Pancreas (tissue), 10 donors: ENCODE measurements around the gene PTPRD. TPM values are rescaled to one million over a fixed set of nuclear protein-coding genes. Genes with fewer than 3 reads are reported as not detected.

Experiments used
- ATAC-seq, 4 donors: fragments of 200-7000 bp; cut with Tn5 transposase; one replicate each; pipeline versions ENCODE4 v1.8.0 to v1.9.1; 2020; ENCODE audit warnings: mild to moderate bottlenecking in 4 of 4, moderate library complexity in 4 of 4
- DNase-seq, 6 donors: peaks; one replicate each; pipeline ENCODE4 v3.0.0-alpha.2; 2020
- FAIRE-seq: peaks from 2 replicates; lab custom pipeline; 2012; peaks lifted over from hg19 to GRCh38; lab: Jason Lieb, UNC
- H3K27ac ChIP-seq, 4 donors: fragments of 200-600 bp; sonication (generic); 1 replicate in 3 of 4; 2 replicates in 1 of 4; pipeline versions ENCODE4 v1.5.0 to v1.8.0; 2020
- H3K27me3 ChIP-seq, 4 donors: fragments of 200-600 bp; one replicate each; pipeline ENCODE4 v1.8.0; 2021
- H3K36me3 ChIP-seq, 3 donors: fragments of 200-600 bp; sonication (generic) in 1 of 3; one replicate each; pipeline versions ENCODE4 v1.5.0 to v1.8.0; 2020 to 2021
- H3K4me1 ChIP-seq, 3 donors: fragments of 200-600 bp; one replicate each; pipeline ENCODE4 v1.8.0; 2021
- H3K4me3 ChIP-seq, 4 donors: fragments of 200-600 bp; sonication (generic) in 2 of 4; one replicate each; pipeline versions ENCODE4 v1.5.0 to v1.8.0; 2020 to 2021
- H3K9me3 ChIP-seq, 4 donors: fragments of 200-600 bp; one replicate each; pipeline ENCODE4 v1.8.0; 2021
- CTCF ChIP-seq, 4 donors: fragments of 200-600 bp; sonication (generic) in 3 of 4; IDR thresholded peaks; one replicate each; pipeline versions ENCODE4 v1.5.0 to v1.8.0; 2021; ENCODE audit warnings: antibody characterized with exemption in 4 of 4
- WGBS, 2 donors: extraction: QIAGEN DNeasy Blood & Tissue Kit; methylation state at CpG; one replicate each; pipeline ENCODE4 v1.1.7; 2013; 5-methylcytosine and 5-hydroxymethylcytosine counted together
- intact Hi-C, 3 donors: fragments of 100-400 bp; cut with DNase I; formaldehyde crosslinking; loops; one replicate each; pipeline versions ENCODE4 v1.11.1 to v1.14.2; 2022
- polyA plus RNA-seq, 2 donors: library from polyadenylated mRNA; stranded (reverse); fragments of 200-250 nt; gene quantifications; one replicate each; pipeline ENCODE4 v1.2.3, GENCODE V29; 2013
- total RNA-seq, 6 donors: library from RNA; stranded (reverse); fragmentation: NEBNext Ultra II Directional in 4 of 6; extraction: Animal tissue kit (Norgen Biotek cat#: 25700) in 4 of 6; gene quantifications; one replicate each; pipeline versions ENCODE4 v1.2.1 to v1.2.4, GENCODE V29; 2021 to 2023
- donor health status: healthy with polysubstance abuse.
- donor health status: DM: no; HTN: no; CAD: no; lungs with moderate emphysema.
- donor health status: DM: no; HTN: no; CAD: no.
- donor health status: control.
- donor health status: control.
- donor health status: Bipolar disorder and iron deficiency.
- donor health status: DM: yes; HTN: yes; CAD: no.
- donor health status: DM: no; HTN: no; CAD: no.
- donor health status: DM: no; HTN: no; CAD: no.
- donor health status: DM: yes; HTN: yes; CAD: no.

Gene PTPRD
- total and polyA plus RNA-seq, 8 donors: 2.1 to 21.7 (median 5.1) TPM

GRCh38 chr9:8382266-8382665 lies 2230.5 kb downstream of the PTPRD start:
- Histone ChIP-seq H3K9me3 (no peaks in the 10 kb centered on the region), H3K27me3 (no peaks in the 10 kb centered on the region), H3K4me1 (peaks cover 6 to 17% (median 13%) of the 10 kb centered on the region in 3 donors), H3K36me3 (no peaks in the 10 kb centered on the region), H3K4me3 (no peak overlapping the region), H3K27ac (no peak overlapping the region)
- WGBS, 2 donors: 82 to 86% methylated on average over 1 of the region's 1 CpG
- FAIRE-seq (no peak), ATAC-seq (peak in 1 of 4 donors; percentile 31), DNase-seq (no peak)
- TF ChIP-seq CTCF (IDR thresholded peaks at IDR 0.05): no peak
- intact Hi-C loops: no loop called here

GRCh38 chr9:8381601-8382000 lies 2231.2 kb downstream of the PTPRD start:
- no peaks in the 10 kb centered on the region for H3K36me3 ChIP-seq
- H3K27ac ChIP-seq: no peak overlapping the region
- DNase-seq (no peak), FAIRE-seq (no peak), ATAC-seq (no peak)
- no peaks in the 10 kb centered on the region for H3K9me3 ChIP-seq
- H3K27me3 ChIP-seq: no peaks in the 10 kb centered on the region
- no peak for TF ChIP-seq CTCF (IDR thresholded peaks at IDR 0.05)
- 89 to 93% methylated on average over 3 of the region's 3 CpGs for whole genome bisulfite sequencing, 2 donors
- H3K4me1 ChIP-seq: peaks cover 6 to 17% (median 13%) of the 10 kb centered on the region in 3 donors
- intact Hi-C loops: no loop called here
- H3K4me3 ChIP-seq: no peak overlapping the region

DNA sequence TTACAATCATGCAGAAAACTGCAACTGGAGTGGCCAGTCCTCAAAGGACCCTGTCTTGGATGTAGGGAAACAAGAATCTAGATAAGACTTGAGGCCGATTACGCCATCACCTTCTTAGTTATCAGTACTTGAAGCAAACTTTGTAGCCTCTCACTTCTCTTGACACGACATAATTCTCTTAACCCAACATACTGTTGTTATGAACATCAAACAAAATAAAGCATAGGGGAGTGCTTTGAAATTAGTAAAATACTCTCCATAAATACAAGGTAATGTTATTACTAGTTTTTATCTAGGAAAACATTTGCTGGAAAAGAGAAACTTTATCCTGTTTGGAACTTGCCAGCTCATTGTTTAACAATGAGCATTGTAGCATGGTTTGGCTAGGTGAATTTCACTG lies 2238.3 kb downstream of the PTPRD start:
- Histone ChIP-seq H3K4me1 (no peaks in the 10 kb centered on the region), H3K27ac (no peak overlapping the region), H3K27me3 (no peaks in the 10 kb centered on the region), H3K36me3 (no peaks in the 10 kb centered on the region), H3K9me3 (no peaks in the 10 kb centered on the region), H3K4me3 (no peak overlapping the region)
- WGBS, 2 donors: 59 to 63% methylated on average over 3 of the region's 3 CpGs
- FAIRE-seq (no peak), ATAC-seq (no peak), DNase-seq (no peak)
- no peak for TF ChIP-seq CTCF (IDR thresholded peaks at IDR 0.05)
- intact Hi-C loops: no loop called here

- intact Hi-C loops: no loop called here
- TF ChIP-seq CTCF (IDR thresholded peaks at IDR 0.05): no peak
- H3K36me3 ChIP-seq: no peaks in the 10 kb centered on the region
- H3K27me3 ChIP-seq: no peaks in the 10 kb centered on the region
- no peaks in the 10 kb centered on the region for H3K4me1 ChIP-seq
- FAIRE-seq (no peak), ATAC-seq (no peak), DNase-seq (no peak)
- H3K4me3 ChIP-seq: no peak overlapping the region
- H3K27ac ChIP-seq: no peak overlapping the region
- H3K9me3 ChIP-seq: no peaks in the 10 kb centered on the region
- WGBS, 2 donors: 78 to 86% methylated on average over 2 of the region's 2 CpGs
Measured at GRCh38 chr9:8371686-8372085, 2241.1 kb downstream of the PTPRD start.

DNA sequence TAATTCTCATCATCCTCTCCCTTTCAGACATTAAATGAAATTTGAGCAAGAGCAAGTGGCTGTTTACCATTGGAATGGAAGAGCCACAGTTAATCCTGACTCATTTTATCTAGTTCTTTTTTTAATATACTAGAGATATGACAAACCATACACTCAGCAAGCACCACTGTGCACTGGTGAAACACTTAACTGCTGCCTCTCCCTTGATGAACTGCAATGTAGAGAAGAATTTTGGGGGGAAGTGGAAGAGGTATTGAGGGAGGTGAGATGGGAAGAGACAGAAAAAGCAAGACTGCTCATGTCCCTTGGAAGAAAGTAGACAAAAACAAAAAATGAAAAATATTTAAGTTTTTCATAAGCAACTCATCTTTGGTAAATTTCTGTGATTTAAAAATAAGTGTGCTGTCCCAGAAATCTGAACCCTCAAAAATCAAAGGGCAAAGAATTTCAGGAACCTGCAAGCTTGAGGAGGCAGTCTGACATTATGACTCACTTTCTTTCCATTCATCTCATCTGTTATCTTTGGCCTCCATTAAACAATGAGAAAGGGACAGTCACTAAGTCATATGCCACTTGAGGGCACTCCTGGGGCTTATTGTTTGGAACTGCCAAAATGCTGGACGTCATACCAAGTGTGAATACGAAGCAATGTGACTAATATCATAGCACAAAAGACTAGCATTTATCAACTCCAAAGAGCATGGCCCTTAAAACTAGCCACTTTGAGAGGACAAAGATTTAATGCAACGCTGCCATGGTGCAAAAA lies 2246.5 kb downstream of the PTPRD start:
- Histone ChIP-seq H3K27ac (no peak overlapping the region), H3K9me3 (no peaks in the 10 kb centered on the region), H3K36me3 (no peaks in the 10 kb centered on the region), H3K27me3 (no peaks in the 10 kb centered on the region), H3K4me3 (no peak overlapping the region), H3K4me1 (no peaks in the 10 kb centered on the region)
- WGBS, 2 donors: 81 to 91% methylated on average over 3 of the region's 3 CpGs
- intact Hi-C loops: no loop called here
- DNase-seq (no peak), ATAC-seq (peak in 1 of 4 donors; percentile 26), FAIRE-seq (no peak)
- no peak for TF ChIP-seq CTCF (IDR thresholded peaks at IDR 0.05)
